ENCODE results near the gene TBC1D17. TPM values are rescaled to one million over a fixed set of nuclear protein-coding genes. Genes with fewer than 3 reads are reported as not detected.

Gene TBC1D17
- polyA plus RNA-seq, 3 donors, result 3.1 to 48.2 (median 4.5) TPM

- Histone ChIP-seq H3K79me2 (ENCODE audit: insufficient read depth, low read length) (peaks cover 32% of the 10 kb centered on the region), H3K4me3 (replicated peaks in 1 of 3; ENCODE audit: low read depth in 2 of 3, low read length in 3 of 3) (no peak overlapping the region), H3K4me1 (ENCODE audit: control insufficient read depth in 1 of 2, insufficient read depth in 2 of 2, low read length in 2 of 2) (peaks cover 14 to 15% of the 10 kb centered on the region in 2 donors), H4K20me1 (ENCODE audit: insufficient read depth, low read length) (peaks cover 77% of the 10 kb centered on the region), H3K27ac (ENCODE audit: low read depth in 1 of 2, low read length in 2 of 2) (no peak overlapping the region), H3K9ac (ENCODE audit: insufficient read depth, low read length, poor library complexity, severe bottlenecking) (no peak overlapping the region), H3K9me3 (replicated peaks in 1 of 2; ENCODE audit: control insufficient read depth in 1 of 2, insufficient read depth in 1 of 2, low read length in 2 of 2) (no peaks in the 10 kb centered on the region), H3K4me2 (replicated peaks; ENCODE audit: extremely low read depth, low read length, poor library complexity, severe bottlenecking) (no peak overlapping the region), H3K36me3 (replicated peaks in 1 of 2; ENCODE audit: control insufficient read depth in 1 of 2, insufficient read depth in 2 of 2, low read length in 2 of 2) (peaks cover 54 to 78% of the 10 kb centered on the region in 2 donors), H2AFZ (ENCODE audit: insufficient read depth, low read depth, low read length, poor library complexity, severe bottlenecking) (no peak overlapping the region), H3K27me3 (ENCODE audit: control insufficient read depth in 2 of 2, insufficient read depth in 2 of 2, low read length in 2 of 2) (no peaks in the 10 kb centered on the region)
- Mint-ChIP-seq H3K27ac (no peak overlapping the region), H3K9me3 (no peaks in the 10 kb centered on the region), H3K27me3 (ENCODE audit: low read depth in 3 of 3) (peaks cover 0 to 1% (median 0%) of the 10 kb centered on the region in 3 donors), H3K36me3 (peaks cover 46 to 80% of the 10 kb centered on the region in 2 donors), H3K4me1 (peaks cover 20% of the 10 kb centered on the region), H3K4me3 (no peak overlapping the region)
- TF ChIP-seq CTCF (IDR thresholded peaks at IDR 0.05), result no peak
- DNase-seq, result no peak
- intact Hi-C loops (cut with micrococcal nuclease), result no loop called here
- 79% methylated on average over 8 of the region's 13 CpGs for WGBS (ENCODE audit: insufficient coverage)
Measured at GRCh38 chr19:49861107-49861506, 16.4 kb upstream of the TBC1D17 start.

GRCh38 chr19:49861541-49862378 is 15.7 kb upstream of the TBC1D17 start:
- 94% methylated on average over 41 of the region's 60 CpGs for WGBS (ENCODE audit: insufficient coverage)
- no peak overlapping the region for H3K27ac Mint-ChIP-seq

More at GRCh38 chr19:49861541-49862378, 15.7 kb upstream of the TBC1D17 start:
- Histone ChIP-seq H3K36me3 (replicated peaks in 1 of 2; ENCODE audit: control insufficient read depth in 1 of 2, insufficient read depth in 2 of 2, low read length in 2 of 2) (peaks cover 54 to 73% of the 10 kb centered on the region in 2 donors), H3K4me2 (replicated peaks; ENCODE audit: extremely low read depth, low read length, poor library complexity, severe bottlenecking) (no peak overlapping the region), H3K4me3 (replicated peaks in 1 of 3; ENCODE audit: low read depth in 2 of 3, low read length in 3 of 3) (no peak overlapping the region), H3K4me1 (ENCODE audit: control insufficient read depth in 1 of 2, insufficient read depth in 2 of 2, low read length in 2 of 2) (peaks cover 20 to 22% of the 10 kb centered on the region in 2 donors), H3K79me2 (ENCODE audit: insufficient read depth, low read length) (peaks cover 39% of the 10 kb centered on the region), H3K27me3 (ENCODE audit: control insufficient read depth in 2 of 2, insufficient read depth in 2 of 2, low read length in 2 of 2) (no peaks in the 10 kb centered on the region), H2AFZ (ENCODE audit: insufficient read depth, low read depth, low read length, poor library complexity, severe bottlenecking) (no peak overlapping the region), H3K9ac (ENCODE audit: insufficient read depth, low read length, poor library complexity, severe bottlenecking) (no peak overlapping the region), H3K9me3 (replicated peaks in 1 of 2; ENCODE audit: control insufficient read depth in 1 of 2, insufficient read depth in 1 of 2, low read length in 2 of 2) (no peaks in the 10 kb centered on the region), H4K20me1 (ENCODE audit: insufficient read depth, low read length) (peaks cover 79% of the 10 kb centered on the region), H3K27ac (ENCODE audit: low read depth in 1 of 2, low read length in 2 of 2) (no peak overlapping the region)
- no peak for DNase-seq
- no peak for TF ChIP-seq CTCF (IDR thresholded peaks at IDR 0.05)
- Mint-ChIP-seq H3K4me1 (peaks cover 27% of the 10 kb centered on the region), H3K4me3 (no peak overlapping the region), H3K36me3 (peaks cover 46 to 79% of the 10 kb centered on the region in 2 donors), H3K27me3 (ENCODE audit: low read depth in 3 of 3) (peaks cover 0 to 1% (median 0%) of the 10 kb centered on the region in 3 donors), H3K9me3 (no peaks in the 10 kb centered on the region)
- intact Hi-C loops (cut with micrococcal nuclease), result no loop called here
